ENCODE measurements around the gene GPR61.
A peak's percentile ranks its signal among the peaks of the same experiment; 100 is the strongest.

Gene GPR61

GRCh38 chr1:109541102-109541501 lies 1.4 kb downstream of the GPR61 start:
- no peak overlapping the region for H3K4me3 ChIP-seq (ENCODE audit: low read depth, low read length)
- TF ChIP-seq, protein P1, sequence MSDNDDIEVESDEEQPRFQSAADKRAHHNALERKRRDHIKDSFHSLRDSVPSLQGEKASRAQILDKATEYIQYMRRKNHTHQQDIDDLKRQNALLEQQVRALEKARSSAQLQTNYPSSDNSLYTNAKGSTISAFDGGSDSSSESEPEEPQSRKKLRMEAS (IDR thresholded peaks at IDR 0.05; ENCODE audit: low read depth, low read length), result no peak
- TF ChIP-seq POLR2A (IDR thresholded peaks at IDR 0.05; ENCODE audit: extremely low read depth, insufficient read length) (no peak), MYC (IDR thresholded peaks at IDR 0.05; ENCODE audit: low read depth, low read length) (no peak), CTCF (IDR thresholded peaks at IDR 0.05; ENCODE audit: low read depth, low read length) (no peak)
- no peak for DNase-seq (ENCODE audit: low read depth)

DNA sequence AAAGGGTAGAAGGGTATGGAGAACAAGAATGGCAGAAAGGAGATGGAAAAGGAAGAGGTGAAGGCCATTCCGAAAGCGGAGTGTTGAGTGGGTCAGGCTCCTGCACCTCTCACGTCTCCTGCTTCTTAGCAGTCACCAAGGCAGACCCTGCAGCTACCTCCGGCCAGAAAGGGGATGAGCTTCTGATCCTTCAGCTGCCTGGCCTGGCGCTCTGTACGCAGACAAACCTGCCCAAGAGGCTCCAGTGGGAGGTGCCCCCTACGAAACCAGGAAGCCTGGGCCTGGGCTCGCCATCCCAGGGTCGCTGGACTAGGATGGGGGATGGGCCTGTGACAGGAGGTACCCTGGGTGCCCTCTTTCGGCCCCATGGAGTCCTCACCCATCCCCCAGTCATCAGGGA lies 3.0 kb downstream of the GPR61 start:
- TF ChIP-seq, protein P1 (IDR thresholded peaks at IDR 0.05; ENCODE audit: low read depth, low read length), result no peak
- TF ChIP-seq POLR2A (IDR thresholded peaks at IDR 0.05; ENCODE audit: extremely low read depth, insufficient read length) (no peak), CTCF (IDR thresholded peaks at IDR 0.05; ENCODE audit: low read depth, low read length) (no peak), MYC (IDR thresholded peaks at IDR 0.05; ENCODE audit: low read depth, low read length) (no peak)
- no peak overlapping the region for H3K4me3 ChIP-seq (ENCODE audit: low read depth, low read length)
- DNase-seq (ENCODE audit: low read depth), result no peak

- no peak for DNase-seq (ENCODE audit: low read depth)
- no peak for TF ChIP-seq CTCF (IDR thresholded peaks at IDR 0.05; ENCODE audit: low read depth, low read length)
- TF ChIP-seq, protein P1 (IDR thresholded peaks at IDR 0.05; ENCODE audit: low read depth, low read length), result no peak
- no peak for TF ChIP-seq POLR2A (IDR thresholded peaks at IDR 0.05; ENCODE audit: extremely low read depth, insufficient read length)
- TF ChIP-seq MYC (IDR thresholded peaks at IDR 0.05; ENCODE audit: low read depth, low read length), result no peak
Measured at GRCh38 chr1:109543283-109543987, 3.8 kb downstream of the GPR61 start.

DNA sequence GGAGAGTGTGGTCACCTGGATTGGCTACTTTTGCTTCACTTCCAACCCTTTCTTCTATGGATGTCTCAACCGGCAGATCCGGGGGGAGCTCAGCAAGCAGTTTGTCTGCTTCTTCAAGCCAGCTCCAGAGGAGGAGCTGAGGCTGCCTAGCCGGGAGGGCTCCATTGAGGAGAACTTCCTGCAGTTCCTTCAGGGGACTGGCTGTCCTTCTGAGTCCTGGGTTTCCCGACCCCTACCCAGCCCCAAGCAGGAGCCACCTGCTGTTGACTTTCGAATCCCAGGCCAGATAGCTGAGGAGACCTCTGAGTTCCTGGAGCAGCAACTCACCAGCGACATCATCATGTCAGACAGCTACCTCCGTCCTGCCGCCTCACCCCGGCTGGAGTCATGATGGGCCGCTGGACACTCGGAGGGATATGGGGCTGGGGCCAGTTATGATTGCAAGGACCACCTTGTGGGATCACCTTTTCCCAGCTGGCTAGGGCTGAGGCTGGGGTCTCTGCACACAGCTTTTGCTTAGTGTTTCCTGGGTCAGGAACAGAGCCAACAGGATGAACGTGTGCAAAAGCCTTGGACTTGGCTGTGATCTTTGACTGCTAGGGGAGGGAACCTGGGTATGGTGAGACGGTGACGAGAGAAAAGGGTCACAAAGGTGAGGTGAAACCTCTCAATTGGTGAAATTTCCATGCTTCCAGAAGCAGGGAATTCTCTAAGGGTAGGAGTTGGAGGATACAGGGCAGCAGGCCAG lies 4.5 kb downstream of the GPR61 start:
- no peak overlapping the region for H3K4me3 ChIP-seq (ENCODE audit: low read depth, low read length)
- no peak for DNase-seq (ENCODE audit: low read depth)
- no peak for TF ChIP-seq CTCF (IDR thresholded peaks at IDR 0.05; ENCODE audit: low read depth, low read length)
- TF ChIP-seq, protein P1 (IDR thresholded peaks at IDR 0.05; ENCODE audit: low read depth, low read length), result no peak
- no peak for TF ChIP-seq MYC (IDR thresholded peaks at IDR 0.05; ENCODE audit: low read depth, low read length)
- no peak for TF ChIP-seq POLR2A (IDR thresholded peaks at IDR 0.05; ENCODE audit: extremely low read depth, insufficient read length)

More at GRCh38 chr1:109543283-109543987, 3.8 kb downstream of the GPR61 start:
- H3K4me3 ChIP-seq (ENCODE audit: low read depth, low read length), result no peak overlapping the region

DNA sequence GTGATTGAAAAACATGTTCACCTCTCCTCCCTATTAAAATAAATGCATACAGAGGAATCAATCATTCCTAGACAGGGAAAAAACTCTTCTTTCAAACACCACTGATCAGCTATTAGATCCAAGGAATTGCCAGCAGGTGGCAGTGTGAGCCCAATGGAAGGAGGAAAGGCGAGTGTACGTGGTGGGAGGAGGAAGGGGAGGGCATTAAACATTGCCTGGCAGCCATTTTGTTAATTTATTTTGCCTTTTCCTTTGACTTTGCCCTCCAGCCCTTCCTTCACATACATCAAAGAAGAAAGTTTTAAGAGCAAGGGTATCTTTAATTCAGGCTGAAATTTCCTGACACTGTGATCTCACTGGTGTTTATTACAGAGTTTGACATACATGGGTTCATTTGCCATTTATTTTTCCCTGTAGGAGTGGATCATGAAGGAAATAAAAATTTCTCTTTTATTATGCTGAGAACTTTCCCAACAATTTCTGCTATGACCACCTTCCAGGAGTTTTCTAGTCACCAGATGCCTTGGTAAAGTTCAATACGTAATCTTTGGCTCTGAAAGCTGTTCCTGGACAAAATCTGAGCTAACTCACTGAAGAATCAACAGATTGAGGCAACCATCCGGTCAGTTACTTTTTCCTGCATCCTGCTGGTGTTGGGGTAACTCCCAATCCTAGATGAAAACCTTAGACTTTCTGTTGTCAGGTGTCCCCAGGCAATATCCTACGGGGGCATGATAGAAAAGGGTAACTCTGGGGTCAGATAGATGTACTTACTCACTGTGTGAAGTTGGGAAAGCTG lies 6.8 kb downstream of the GPR61 start:
- DNase-seq (ENCODE audit: low read depth), result peak; percentile 88
- TF ChIP-seq MYC (IDR thresholded peaks at IDR 0.05; ENCODE audit: low read depth, low read length) (no peak), CTCF (IDR thresholded peaks at IDR 0.05; ENCODE audit: low read depth, low read length) (peak; percentile 67)
- TF ChIP-seq, protein P1 (IDR thresholded peaks at IDR 0.05; ENCODE audit: low read depth, low read length), result peak; percentile 16; the same call in 1 of the 2 replicates
- H3K4me3 ChIP-seq (ENCODE audit: low read depth, low read length), result peak overlapping the region; percentile 95
